Activated T-cell treated with anti-CD3 and anti-CD28 coated beads, Interleukin-2, amount 50 U/mL, for 4 hours (primary cell): ENCODE data around the gene TRMU. TPM values are rescaled to one million over a fixed set of nuclear protein-coding genes. Genes with fewer than 3 reads are reported as not detected.

Experiments used
- ATAC-seq, 2 donors: fragments of 200-7000 bp; cut with Tn5 transposase; one replicate each; pipeline ENCODE4 v1.10.0; 2021
- DNase-seq: peaks from one replicate; pipeline ENCODE4 v3.0.0-alpha.2; 2020
- H3K27me3 Mint-ChIP-seq: one replicate; pipeline ENCODE4 v1.8.0; 2021; ENCODE audit warnings: low read depth, mixed read lengths
- H3K36me3 Mint-ChIP-seq: one replicate; pipeline ENCODE4 v1.8.0; 2022; ENCODE audit warnings: mixed read lengths; ENCODE audit not compliant: insufficient read depth
- H3K4me1 Mint-ChIP-seq: one replicate; pipeline ENCODE4 v1.8.0; 2021; ENCODE audit warnings: low read depth, mixed read lengths
- H3K4me3 Mint-ChIP-seq: one replicate; pipeline ENCODE4 v1.8.0; 2021; ENCODE audit warnings: mild to moderate bottlenecking, moderate library complexity, mixed read lengths
- H3K9me3 Mint-ChIP-seq: one replicate; pipeline ENCODE4 v1.8.0; 2021; ENCODE audit warnings: mixed read lengths
- total RNA-seq, 3 donors: library from RNA; stranded (reverse); gene quantifications; one replicate each; pipeline ENCODE4 v1.2.1, GENCODE V29; 2021

TRMU gene
- total RNA-seq, 3 donors from 2014 or later: 62.5 to 69.0 (median 66.6) TPM

- no peak for ATAC-seq
- H3K36me3 Mint-ChIP-seq: peaks cover 9% of the 10 kb centered on the region
- no peak overlapping the region for H3K4me3 Mint-ChIP-seq
- no peak for DNase-seq
- H3K9me3 Mint-ChIP-seq: no peaks in the 10 kb centered on the region
- H3K27me3 Mint-ChIP-seq: peaks cover 3% of the 10 kb centered on the region
- peaks cover 7% of the 10 kb centered on the region for H3K4me1 Mint-ChIP-seq
Measured at GRCh38 chr22:46362934-46363515, 27.5 kb downstream of the TRMU start.

DNA sequence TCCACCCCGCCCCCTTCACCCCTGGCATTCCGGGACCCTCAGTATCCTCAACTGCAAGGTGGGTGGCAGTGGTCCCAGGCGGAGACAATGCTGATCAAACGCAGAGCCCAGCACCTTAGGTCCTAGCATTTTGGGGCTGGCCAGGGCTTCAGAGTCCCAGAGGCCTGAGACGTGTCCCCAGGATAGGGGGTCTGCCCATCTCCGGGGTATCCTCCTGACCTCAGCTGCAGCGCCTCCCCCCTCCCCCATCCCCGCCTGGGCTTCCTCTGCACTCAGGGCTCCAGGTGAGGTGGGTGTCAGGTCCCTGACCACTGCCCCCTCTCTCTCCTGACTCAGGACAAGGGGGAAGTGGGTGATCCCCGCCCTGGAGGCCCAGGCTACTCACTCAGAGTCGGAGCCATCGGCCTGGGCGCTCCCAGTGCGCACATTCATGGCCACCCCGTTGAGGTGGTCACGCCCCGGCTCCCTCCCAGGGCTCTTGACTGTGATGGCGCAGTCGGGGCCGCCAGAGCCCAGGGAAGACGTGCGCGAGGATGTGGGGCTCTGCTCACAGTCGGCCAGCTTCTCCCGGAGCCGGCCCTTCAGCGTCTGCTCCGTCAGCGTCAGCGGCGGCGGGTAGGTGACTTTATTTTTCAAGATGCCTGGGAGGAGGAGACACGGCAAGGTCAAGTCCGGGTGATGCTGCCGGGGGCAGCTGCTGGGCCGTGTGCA is 28.3 kb downstream of the TRMU start:
- Mint-ChIP-seq H3K4me3 (no peak overlapping the region), H3K4me1 (peaks cover 7% of the 10 kb centered on the region), H3K27me3 (peaks cover 5% of the 10 kb centered on the region), H3K9me3 (no peaks in the 10 kb centered on the region), H3K36me3 (peaks cover 8% of the 10 kb centered on the region)
- DNase-seq (no peak), ATAC-seq (no peak)

DNA sequence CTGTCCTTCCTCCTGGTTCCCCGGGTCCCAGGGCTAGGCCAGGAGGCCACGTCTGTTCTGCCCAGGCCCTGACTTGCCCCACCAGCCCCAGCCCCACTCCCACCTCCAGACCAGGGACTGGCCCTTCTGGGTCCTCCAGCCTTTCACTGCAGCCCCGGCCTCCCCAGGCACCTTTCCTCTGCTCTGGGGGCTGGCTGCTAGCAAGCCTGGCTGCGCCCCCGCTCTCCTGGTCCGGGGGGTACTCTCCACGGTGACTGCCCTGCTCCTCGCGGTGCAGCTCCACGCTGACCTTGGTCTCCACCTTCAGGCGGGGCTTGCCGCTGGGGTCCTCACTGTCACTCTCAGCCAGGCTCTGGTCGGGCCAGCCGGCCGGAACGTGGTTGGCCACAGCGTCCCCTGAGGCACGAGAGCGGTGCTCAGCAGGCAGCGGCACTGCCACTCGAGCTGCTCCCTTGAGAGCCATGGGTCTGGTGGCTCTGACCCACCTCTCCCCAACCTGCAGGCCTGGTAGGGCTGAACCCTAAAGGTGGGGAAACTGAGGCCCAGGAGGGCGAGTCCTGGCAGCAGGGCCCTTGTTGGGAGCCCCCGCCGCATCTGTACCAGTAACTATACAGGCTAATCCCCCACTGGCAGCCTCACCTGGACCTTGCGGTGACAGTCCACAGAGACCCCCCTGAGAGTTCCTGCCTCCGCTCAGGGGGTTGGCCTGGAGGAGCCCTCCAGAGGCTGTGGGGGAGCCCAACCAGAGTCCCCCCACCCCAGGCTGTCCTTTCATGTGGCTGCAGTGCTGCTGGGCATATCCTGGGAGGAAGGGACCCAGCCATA is 29.0 kb downstream of the TRMU start:
- Mint-ChIP-seq H3K36me3 (peaks cover 4% of the 10 kb centered on the region), H3K4me3 (no peak overlapping the region), H3K9me3 (no peaks in the 10 kb centered on the region), H3K4me1 (peaks cover 7% of the 10 kb centered on the region), H3K27me3 (peaks cover 5% of the 10 kb centered on the region)
- DNase-seq (no peak), ATAC-seq (no peak)

DNA sequence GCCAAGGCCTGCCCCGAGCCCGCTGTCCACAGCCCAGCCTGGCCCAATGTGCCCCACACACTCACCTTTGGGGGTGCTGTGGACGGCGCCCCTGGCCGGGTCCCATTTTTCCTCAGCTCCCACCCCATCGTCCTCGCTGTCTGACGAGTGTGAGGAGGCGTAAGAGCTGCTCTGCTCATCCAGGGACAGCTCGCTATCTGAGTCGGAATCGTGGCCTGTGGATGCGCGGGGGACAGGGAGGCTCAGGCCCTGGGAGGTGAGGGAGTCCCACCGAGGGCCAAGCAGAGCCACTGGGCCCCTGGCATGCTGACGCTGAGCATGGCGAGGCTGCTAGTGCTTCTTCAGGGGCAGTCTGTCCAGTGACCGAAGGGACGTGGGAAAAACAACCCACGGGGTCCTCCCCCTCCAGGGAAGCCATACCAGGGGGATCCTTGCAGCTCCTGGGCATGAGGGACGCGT is 29.7 kb downstream of the TRMU start:
- Mint-ChIP-seq H3K36me3 (peaks cover 2% of the 10 kb centered on the region), H3K4me3 (no peak overlapping the region), H3K9me3 (no peaks in the 10 kb centered on the region), H3K4me1 (peaks cover 12% of the 10 kb centered on the region), H3K27me3 (peaks cover 5% of the 10 kb centered on the region)
- ATAC-seq (no peak), DNase-seq (no peak)

DNA sequence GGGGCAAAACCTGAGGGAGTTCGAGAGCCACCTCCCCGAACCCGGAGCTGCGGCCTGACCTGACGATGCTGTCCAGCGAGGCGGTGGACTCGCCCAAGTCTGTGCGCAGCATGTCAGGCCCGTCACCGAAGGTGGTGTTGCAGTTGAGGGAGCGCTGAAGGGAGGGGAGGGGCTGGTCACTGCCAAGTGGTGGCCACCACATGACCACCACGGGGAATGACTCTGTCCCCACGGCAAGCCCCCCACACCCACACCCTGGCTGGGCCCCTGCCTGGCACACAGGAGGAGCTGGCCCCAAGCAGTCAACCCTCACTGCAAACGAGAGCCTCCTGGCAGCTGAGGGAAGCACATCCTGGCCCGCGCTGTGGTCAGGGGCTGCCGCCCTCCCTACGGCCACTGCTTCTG is 30.8 kb downstream of the TRMU start:
- ATAC-seq (no peak), DNase-seq (no peak)
- H3K9me3 Mint-ChIP-seq: no peaks in the 10 kb centered on the region
- no peaks in the 10 kb centered on the region for H3K36me3 Mint-ChIP-seq
- H3K27me3 Mint-ChIP-seq: peaks cover 5% of the 10 kb centered on the region
- peaks cover 23% of the 10 kb centered on the region for H3K4me1 Mint-ChIP-seq
- peak overlapping the region; percentile 24 for H3K4me3 Mint-ChIP-seq

- Mint-ChIP-seq H3K9me3 (no peaks in the 10 kb centered on the region), H3K4me3 (peak overlapping the region; percentile 24), H3K27me3 (peaks cover 5% of the 10 kb centered on the region), H3K4me1 (peaks cover 27% of the 10 kb centered on the region), H3K36me3 (no peaks in the 10 kb centered on the region)
- no peak for DNase-seq
- peak in 1 of 2 donors; percentile 18 for ATAC-seq
Measured at GRCh38 chr22:46366801-46367706, 31.5 kb downstream of the TRMU start.

DNA sequence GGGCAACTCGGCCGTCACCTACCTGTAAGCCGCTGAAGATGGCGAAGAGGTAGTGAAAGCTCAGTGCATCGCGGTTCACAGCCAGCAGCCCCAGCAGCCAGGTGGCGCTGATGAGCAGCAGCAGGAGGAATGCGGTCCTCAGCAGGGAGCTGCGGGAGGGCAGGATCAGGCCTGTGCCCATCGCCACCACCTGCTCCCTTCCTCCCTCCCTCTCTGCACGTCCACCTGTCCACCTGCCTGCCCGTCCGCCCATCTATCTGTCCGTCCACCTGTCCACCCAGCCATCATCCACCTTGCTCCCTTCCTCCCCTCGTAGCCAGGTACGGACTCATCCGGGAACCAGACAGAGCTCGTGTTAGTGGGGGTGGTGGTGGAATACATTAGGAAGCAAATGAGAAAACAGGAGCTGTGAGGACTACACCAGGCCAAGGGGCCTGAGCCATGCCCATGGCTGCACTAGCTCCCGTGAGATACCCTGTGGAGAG is 32.2 kb downstream of the TRMU start:
- no peak overlapping the region for H3K4me3 Mint-ChIP-seq
- no peaks in the 10 kb centered on the region for H3K9me3 Mint-ChIP-seq

DNA sequence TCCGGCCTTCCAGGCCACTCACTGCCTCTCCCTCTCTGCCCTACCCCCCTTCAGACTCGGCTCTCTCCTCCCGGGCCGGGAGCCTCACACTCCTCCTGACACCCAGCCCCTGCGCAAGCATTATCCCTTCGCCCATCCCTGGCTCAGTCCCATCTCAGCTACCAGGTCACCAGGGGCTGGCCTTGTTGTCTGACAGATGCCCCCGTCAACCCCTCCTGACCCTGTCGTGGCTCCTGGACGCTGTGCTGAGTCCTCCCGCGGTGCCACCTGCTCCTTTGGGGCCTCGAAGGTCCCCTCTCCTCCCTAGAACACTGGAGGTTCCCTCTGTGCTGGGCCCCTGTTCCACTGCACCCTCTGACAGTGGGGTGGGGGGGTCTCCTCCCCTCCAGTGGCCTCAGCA is 32.9 kb downstream of the TRMU start:
- Mint-ChIP-seq H3K4me1 (peaks cover 31% of the 10 kb centered on the region), H3K9me3 (no peaks in the 10 kb centered on the region), H3K27me3 (peaks cover 6% of the 10 kb centered on the region), H3K36me3 (no peaks in the 10 kb centered on the region), H3K4me3 (no peak overlapping the region)
- DNase-seq (no peak), ATAC-seq (no peak)

More for the DNA sequence above, 32.2 kb downstream of the TRMU start:
- Mint-ChIP-seq H3K27me3 (peaks cover 5% of the 10 kb centered on the region), H3K36me3 (no peaks in the 10 kb centered on the region), H3K4me1 (peaks cover 27% of the 10 kb centered on the region)
- DNase-seq (peak; percentile 66), ATAC-seq (peak; percentile 77 to 81)

- Mint-ChIP-seq H3K27me3 (peaks cover 6% of the 10 kb centered on the region), H3K4me1 (peaks cover 36% of the 10 kb centered on the region), H3K4me3 (no peak overlapping the region), H3K9me3 (no peaks in the 10 kb centered on the region), H3K36me3 (no peaks in the 10 kb centered on the region)
- no peak for DNase-seq
- ATAC-seq: no peak
Measured at GRCh38 chr22:46368871-46369715, 33.6 kb downstream of the TRMU start.

DNA sequence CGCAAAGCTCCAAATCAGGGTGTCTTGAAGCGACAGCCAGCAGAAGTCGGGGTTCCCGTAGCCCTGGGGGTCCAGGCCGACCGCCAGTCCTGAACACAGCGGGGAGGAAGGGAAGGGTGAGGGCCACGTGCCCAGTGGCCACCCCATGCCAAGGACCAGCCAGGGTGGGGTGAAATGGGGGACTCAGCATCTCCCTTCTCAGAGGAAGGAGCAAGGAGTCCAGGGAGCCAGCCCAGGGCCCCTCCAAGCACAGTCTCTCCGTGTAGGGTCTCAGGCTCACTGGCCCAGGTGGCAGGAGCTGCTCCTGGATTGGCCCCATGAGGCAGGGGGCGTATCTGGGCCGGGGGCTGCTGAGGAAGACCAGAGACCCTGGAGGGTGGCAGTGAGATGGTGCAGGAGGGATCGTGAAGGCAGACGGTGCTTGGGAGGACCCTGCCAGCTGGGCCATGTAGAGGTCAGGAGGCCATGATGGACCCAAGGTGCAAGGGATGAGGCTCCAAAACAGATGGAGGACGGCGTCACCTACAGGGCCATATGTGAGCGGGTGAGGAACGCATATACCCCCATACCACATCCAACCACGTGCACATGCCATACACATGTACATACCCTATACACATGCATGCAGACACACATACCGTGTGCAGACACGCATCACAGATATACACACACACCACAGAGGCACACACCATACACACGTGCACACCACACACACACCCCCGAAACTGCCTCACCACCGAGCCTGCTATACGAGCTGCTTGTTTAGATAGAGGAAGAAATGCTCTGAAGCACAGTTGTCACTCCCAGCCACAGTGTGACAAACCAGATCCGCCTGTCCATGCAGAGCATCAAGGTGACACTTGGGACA is 34.4 kb downstream of the TRMU start:
- DNase-seq (no peak), ATAC-seq (no peak)
- H3K4me1 Mint-ChIP-seq: peaks cover 41% of the 10 kb centered on the region
- H3K27me3 Mint-ChIP-seq: peaks cover 6% of the 10 kb centered on the region
- no peak overlapping the region for H3K4me3 Mint-ChIP-seq
- H3K9me3 Mint-ChIP-seq: no peaks in the 10 kb centered on the region
- H3K36me3 Mint-ChIP-seq: no peaks in the 10 kb centered on the region

DNA sequence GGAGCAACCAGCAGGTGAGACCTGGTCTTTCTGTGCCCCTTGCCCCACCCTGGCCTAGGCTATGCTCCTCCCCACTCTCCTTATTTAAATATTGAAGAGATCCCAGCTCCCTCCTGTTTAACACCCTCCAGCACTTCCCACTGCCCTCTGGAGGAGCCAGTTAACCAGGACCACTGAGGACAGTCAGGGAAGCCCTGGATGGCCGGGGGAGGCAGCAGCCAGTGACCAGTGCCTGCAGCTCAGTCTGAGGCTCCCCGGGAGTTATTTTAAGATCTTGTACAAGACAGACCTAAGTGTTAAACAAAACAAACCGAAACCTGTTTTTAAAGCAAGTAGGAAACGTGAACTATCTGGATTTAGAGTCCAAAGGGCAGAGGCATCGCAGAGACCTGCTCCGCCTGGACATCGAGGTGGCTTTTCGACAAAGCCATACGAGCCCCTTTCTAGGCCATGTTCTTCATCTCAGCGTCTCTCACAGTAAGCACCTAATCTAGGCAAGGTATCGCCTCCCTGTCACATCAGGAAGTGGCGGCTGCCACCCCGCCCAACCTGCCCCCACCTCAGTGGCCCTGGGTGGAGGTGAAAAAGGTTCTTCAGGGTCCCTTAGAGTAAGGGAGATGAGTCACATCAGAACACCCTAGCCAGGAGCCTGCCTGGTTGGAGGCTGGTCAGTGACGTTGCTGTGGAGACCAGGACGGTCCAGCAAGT is 35.2 kb downstream of the TRMU start:
- peaks cover 6% of the 10 kb centered on the region for H3K27me3 Mint-ChIP-seq
- ATAC-seq (peak in 1 of 2 donors; percentile 31), DNase-seq (no peak)
- H3K9me3 Mint-ChIP-seq: peaks cover 2% of the 10 kb centered on the region
- no peak overlapping the region for H3K4me3 Mint-ChIP-seq
- peaks cover 41% of the 10 kb centered on the region for H3K4me1 Mint-ChIP-seq
- H3K36me3 Mint-ChIP-seq: peaks cover under 1% of the 10 kb centered on the region
